Stimulated activated CD8-positive, alpha-beta memory T cell treated with anti-CD3 and anti-CD28 coated beads, Interleukin-15, amount 100 ng/mL, for 4 hours (primary cell): ENCODE results near the gene ZFP36L1.
"Not testable (repeated sequence)": the region's sequence is repeated elsewhere in the genome, so short reads cannot be mapped to it uniquely, and the experiment has no call there.

Experiments
- DNase-seq, 2 donors: peaks; one replicate each; pipeline ENCODE4 v3.0.0-alpha.2; 2020; ENCODE audit warnings: low read depth in 2 of 2

The ZFP36L1 gene

GRCh38 chr14:68784226-68784910, 8.5 kb downstream of the ZFP36L1 start:
- DNase-seq = no peak

- no peak for DNase-seq
Measured at GRCh38 chr14:68783408-68784225, 9.2 kb downstream of the ZFP36L1 start.

GRCh38 chr14:68782091-68782981, 10.5 kb downstream of the ZFP36L1 start:
- no peak for DNase-seq

- DNase-seq = no peak
Measured at GRCh38 chr14:68781161-68782021, 11.5 kb downstream of the ZFP36L1 start.

- DNase-seq = no peak
Measured at GRCh38 chr14:68780358-68781160, 12.3 kb downstream of the ZFP36L1 start.

- DNase-seq = peak in 1 of 2 donors; percentile 55
Measured at GRCh38 chr14:68779761-68780323, 13.0 kb downstream of the ZFP36L1 start.

DNA sequence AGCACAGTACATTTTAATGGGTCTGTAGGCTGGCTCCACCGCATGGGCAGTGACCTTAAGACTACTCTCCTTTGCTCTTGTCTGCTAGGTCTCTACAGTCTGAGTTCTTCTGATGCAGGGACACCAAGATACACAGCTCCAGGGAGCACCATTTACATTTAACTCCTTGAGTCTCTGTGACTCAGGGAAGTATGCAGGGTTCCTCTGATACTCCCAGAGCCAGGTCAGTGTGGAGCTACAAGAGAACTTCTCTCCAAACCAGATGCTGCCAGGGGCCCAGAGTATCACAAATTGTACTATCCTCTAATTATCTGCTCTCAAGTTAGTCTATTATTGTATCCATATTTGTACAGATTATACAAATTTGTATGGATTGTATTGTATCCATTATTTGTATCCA, 15.2 kb downstream of the ZFP36L1 start:
- no peak for DNase-seq

- DNase-seq = no peak
Measured at GRCh38 chr14:68775614-68776126, 17.2 kb downstream of the ZFP36L1 start.

GRCh38 chr14:68774771-68775613, 17.9 kb downstream of the ZFP36L1 start:
- DNase-seq = no peak

DNA sequence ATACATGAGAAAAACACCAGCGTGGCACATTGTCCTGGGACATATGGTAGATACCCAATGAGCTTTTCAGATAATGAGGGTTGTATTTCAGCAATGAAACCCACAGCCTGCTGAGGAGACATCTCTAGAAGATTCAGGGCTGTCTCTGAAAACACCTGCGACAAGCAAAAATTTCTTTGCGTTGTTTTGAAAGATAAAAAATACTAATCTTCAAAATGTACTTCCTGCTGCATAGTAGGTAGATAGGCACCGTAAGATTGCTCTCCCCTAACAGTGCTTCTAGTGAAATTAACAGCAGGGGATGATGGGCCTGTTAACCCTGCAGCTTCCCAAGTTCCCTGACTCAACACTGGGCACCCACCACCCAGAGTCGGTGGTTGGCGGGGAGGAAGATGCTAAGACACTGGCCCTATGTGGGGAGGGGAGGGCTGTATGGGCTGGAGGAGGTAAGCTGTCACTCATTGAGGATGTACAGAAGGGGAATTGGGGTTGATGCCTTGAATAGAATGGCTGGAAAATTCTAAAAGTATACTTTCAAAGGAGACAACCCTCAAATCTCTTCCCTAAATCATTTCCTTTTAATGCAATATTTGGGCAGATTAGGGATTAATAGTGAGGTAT, 20.0 kb downstream of the ZFP36L1 start:
- DNase-seq = no peak

GRCh38 chr14:68771631-68772030, 21.2 kb downstream of the ZFP36L1 start:
- no peak for DNase-seq

DNA sequence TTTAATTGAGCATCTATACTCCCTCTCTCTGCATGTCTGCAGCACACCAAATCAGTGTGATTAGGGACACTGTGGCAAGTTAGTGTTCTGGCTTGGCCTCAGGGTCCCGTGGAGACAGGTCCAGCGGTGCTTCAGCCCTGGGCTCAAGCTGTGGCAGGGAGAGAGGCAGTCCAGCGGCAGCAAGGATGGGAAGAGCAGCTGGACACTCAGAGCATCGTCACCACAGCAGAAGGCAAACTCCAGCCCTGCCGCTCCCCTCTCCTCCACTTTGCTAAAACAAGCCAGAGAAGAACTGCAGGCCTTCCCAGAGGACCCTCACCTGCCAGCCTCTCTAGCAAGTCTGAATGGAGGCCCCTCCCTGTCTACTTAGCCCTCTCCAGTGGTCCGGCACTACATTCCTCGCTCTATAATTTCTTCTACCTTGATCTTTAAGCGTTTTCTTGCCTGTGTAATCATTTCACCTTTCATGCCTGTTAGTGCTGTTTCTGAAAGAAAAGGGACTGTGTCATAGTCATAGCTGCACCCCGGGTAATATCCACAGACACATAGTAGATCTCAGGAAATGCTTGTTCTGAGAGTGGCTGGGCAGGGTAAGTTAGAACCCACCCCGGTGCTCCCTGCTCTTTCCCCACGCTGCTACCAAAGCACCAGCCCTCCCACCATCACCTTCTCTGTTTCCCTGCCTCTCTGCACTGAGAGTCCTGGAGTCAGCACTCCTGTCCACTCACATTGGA, 22.1 kb downstream of the ZFP36L1 start:
- DNase-seq = no peak

GRCh38 chr14:68770051-68770450, 22.8 kb downstream of the ZFP36L1 start:
- DNase-seq = no peak

DNA sequence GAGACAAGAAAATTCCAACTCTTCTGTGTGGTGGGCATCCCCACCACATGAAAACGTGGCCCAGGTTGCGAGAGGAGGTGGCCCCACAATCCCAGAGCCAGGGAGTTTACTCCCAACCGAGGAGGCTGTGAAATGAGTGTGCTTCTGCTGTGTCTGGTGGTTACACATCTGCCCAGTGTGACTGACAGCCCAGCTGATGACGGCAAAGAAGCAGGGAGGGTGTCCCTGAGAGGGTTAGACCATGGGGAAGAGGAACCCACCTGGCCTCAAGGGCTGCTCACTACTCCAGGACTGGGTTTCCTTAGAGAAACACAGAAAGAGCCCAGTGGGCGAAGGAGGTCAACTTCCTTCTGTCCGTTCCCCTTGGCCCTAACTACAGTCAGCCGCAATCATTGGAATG, 24.6 kb downstream of the ZFP36L1 start:
- DNase-seq = no peak

- no peak for DNase-seq
Measured at GRCh38 chr14:68767248-68767645, 25.6 kb downstream of the ZFP36L1 start.

DNA sequence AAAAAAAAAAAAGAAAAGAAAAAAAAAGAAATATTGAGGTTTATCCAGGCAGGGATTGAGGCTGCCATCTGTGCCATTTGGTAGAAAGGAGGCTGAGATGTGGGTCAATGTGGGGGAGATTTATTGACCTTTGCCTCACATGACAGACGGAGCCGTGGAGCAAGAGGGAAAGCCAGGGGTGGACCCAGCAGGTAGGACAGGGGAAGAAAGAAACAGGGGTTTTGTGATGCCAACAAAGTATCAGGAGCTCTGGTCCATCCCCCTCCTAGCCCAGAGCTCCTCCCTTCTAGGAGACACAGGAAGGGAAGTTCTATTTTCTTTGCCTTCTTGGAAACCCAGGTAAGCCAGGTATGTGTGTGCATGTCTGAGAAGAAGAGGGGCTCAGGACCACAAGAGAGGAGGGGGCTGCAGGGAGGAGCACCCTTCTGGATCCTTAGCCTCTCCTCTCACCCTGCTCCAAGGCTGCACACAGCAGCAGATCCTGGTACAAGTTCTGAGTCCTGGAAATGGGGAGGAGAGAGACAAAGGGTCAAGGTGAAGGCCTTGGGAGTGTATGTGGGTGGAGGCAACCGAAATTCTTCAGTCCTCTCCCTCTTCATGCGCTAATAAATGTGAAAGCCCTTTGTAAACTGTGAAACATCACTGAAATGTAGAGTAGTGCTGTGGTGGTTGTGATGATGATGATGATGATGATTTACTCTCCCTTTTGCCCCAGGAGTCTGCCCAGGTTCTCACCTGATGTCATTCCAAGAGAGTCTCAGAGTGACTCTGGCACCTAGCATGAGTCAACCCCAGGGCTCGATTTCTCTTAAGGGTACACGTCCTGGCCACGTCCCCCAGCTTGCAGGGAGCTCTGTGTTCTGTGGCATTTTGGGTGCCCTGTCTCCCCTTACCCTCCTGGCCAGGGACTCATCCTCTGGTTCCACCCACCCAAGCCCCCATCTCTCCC, 26.3 kb downstream of the ZFP36L1 start:
- no peak for DNase-seq

DNA sequence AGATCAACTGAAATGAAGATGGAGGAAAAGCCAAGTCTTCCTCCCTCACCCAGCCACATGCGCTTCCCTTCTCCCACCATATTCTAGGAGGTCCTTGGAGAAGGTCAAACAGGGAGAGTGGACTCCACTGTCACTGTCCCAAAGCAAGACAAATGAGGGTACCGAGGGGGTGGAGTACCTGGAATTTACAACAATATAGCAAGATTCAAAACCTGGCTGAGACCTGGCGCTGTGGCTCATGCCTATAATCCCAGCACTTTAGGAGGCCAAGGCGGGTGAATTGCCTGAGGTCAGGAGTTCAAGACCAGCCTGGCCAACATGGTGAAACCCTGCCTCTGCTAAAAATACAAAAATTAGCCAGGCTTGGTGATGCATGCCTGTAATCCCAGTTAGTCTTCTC, 29.0 kb downstream of the ZFP36L1 start:
- DNase-seq = not testable (repeated sequence)
